GM23248 (cell line): ENCODE measurements around the gene PLPP6. TPM values are rescaled to one million over a fixed set of nuclear protein-coding genes. Genes with fewer than 3 reads are reported as not detected.
"Not testable (repeated sequence)": the region's sequence is repeated elsewhere in the genome, so short reads cannot be mapped to it uniquely, and the experiment has no call there.

ENCODE experiments used
- DNase-seq: peaks from one replicate; pipeline ENCODE4 v3.0.0-alpha.2; 2015
- H2AFZ ChIP-seq: fragments of 200-600 bp; sonication (generic); 2 replicates; pipeline ENCODE4 v1.6.1; 2016; ENCODE audit warnings: antibody characterized with exemption
- H3F3A ChIP-seq: fragments of 200-600 bp; sonication (generic); 2 replicates; pipeline ENCODE4 v1.6.1; 2016; ENCODE audit warnings: mild to moderate bottlenecking, antibody characterized with exemption, mixed run types; ENCODE audit not compliant: insufficient read depth
- H3K27ac ChIP-seq: fragments of 200-600 bp; sonication (generic); 2 replicates; pipeline ENCODE4 v1.5.1; 2016; ENCODE audit warnings: mild to moderate bottlenecking
- H3K27me3 ChIP-seq: fragments of 200-600 bp; sonication (generic); replicated peaks from 2 replicates; pipeline ENCODE4 v1.6.1; 2016; ENCODE audit warnings: mild to moderate bottlenecking; ENCODE audit not compliant: insufficient read depth
- H3K36me3 ChIP-seq: fragments of 200-600 bp; sonication (generic); 2 replicates; pipeline ENCODE4 v1.6.1; 2016; ENCODE audit warnings: low read depth, mild to moderate bottlenecking
- H3K4me1 ChIP-seq: fragments of 200-600 bp; sonication (generic); 2 replicates; pipeline ENCODE4 v1.6.1; 2016; ENCODE audit warnings: mild to moderate bottlenecking; ENCODE audit not compliant: insufficient read depth
- H3K4me2 ChIP-seq: fragments of 200-600 bp; sonication (generic); one replicate; pipeline ENCODE4 v1.6.1; 2016; ENCODE audit warnings: mild to moderate bottlenecking; ENCODE audit not compliant: unreplicated experiment
- H3K4me3 ChIP-seq: fragments of 200-600 bp; sonication (generic); 2 replicates; pipeline ENCODE4 v1.5.1; 2016; ENCODE audit warnings: mild to moderate bottlenecking
- H3K79me2 ChIP-seq: fragments of 200-600 bp; sonication (generic); 2 replicates; pipeline ENCODE4 v1.6.1; 2016; ENCODE audit warnings: mild to moderate bottlenecking; ENCODE audit not compliant: insufficient read depth
- H3K9ac ChIP-seq: fragments of 200-600 bp; sonication (generic); 2 replicates; pipeline ENCODE4 v1.6.1; 2016; ENCODE audit warnings: mild to moderate bottlenecking
- H3K9me2 ChIP-seq: fragments of 200-600 bp; sonication (generic); 2 replicates; pipeline ENCODE4 v1.6.1; 2016; ENCODE audit warnings: mixed run types, mild to moderate bottlenecking, moderate library complexity; ENCODE audit not compliant: insufficient read depth
- H3K9me3 ChIP-seq: fragments of 200-600 bp; sonication (generic); one replicate; pipeline ENCODE4 v1.6.1; 2017; ENCODE audit warnings: low read depth
- H4K20me1 ChIP-seq: fragments of 200-600 bp; sonication (generic); 2 replicates; pipeline ENCODE4 v1.6.0; 2016; ENCODE audit not compliant: insufficient read depth
- EZH2 ChIP-seq: fragments of 200-600 bp; sonication (generic); IDR thresholded peaks from 2 replicates; pipeline ENCODE4 v1.6.1; 2018; ENCODE audit warnings: antibody characterized with exemption, mild to moderate bottlenecking; ENCODE audit not compliant: insufficient read depth, poor library complexity, severe bottlenecking
- EZH2phosphoT487 ChIP-seq: fragments of 200-600 bp; sonication (generic); IDR thresholded peaks from 2 replicates; pipeline ENCODE4 v1.6.1; 2018; ENCODE audit warnings: antibody characterized with exemption, moderate library complexity, mild to moderate bottlenecking, low read depth; ENCODE audit not compliant: insufficient read depth
- WGBS, 2 experiments: methylation state at CpG; one replicate each; pipeline ENCODE4 v1.1.6; 2015 to 2017; ENCODE audit warnings: low lambda C conversion rate in 2 of 2, low coverage in 1 of 2; ENCODE audit errors: missing lambda C conversion rate in 2 of 2; 5-methylcytosine and 5-hydroxymethylcytosine counted together
- in situ Hi-C: fragments of 300-500 bp; cut with MboI; formaldehyde crosslinking; loops from 2 replicates; pipeline ENCODE4 v1.15.0; 2020
- polyA plus RNA-seq: library from polyadenylated mRNA; unstranded; fragments of >200 nt; fragmentation: Nextera tagmentation; extraction: Ambion mirVana; gene quantifications from 2 replicates; pipeline ENCODE4 v1.2.1, GENCODE V29; 2016
- total RNA-seq: library from RNA; depleted of rRNA; stranded (reverse); fragments of >200 nt; shearing (Covaris generic); gene quantifications from 2 replicates; pipeline ENCODE4 v1.2.3, GENCODE V29; 2014

PLPP6 gene
- total and polyA plus RNA-seq, 2 experiments from 2014 or later = 7.4 to 7.9 TPM

DNA sequence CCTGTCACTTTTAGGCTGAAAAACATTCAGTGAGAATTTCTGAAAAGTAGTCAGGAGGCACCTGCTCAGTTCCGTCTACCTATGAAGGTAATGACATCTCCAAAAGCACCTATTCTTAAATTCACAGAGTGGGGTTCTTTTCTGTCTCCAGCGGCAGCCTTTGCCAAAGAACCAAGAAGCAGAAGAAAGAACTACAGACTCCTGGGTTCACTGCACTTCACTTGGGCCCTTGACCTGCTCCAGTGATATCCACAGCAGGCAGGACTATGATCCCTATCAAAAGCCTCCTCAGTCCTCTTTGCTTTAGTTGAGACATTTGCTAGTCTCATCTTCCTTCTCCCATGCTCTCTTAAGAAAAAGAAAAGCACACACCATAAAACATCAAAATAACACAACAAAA, 19.7 kb upstream of the PLPP6 start:
- no peaks in the 10 kb centered on the region for H4K20me1 ChIP-seq
- H3K9me3 ChIP-seq = no peaks in the 10 kb centered on the region
- no peaks in the 10 kb centered on the region for H3K79me2 ChIP-seq
- WGBS, 2 experiments = 91 to 95% methylated on average over 2 of the region's 2 CpGs
- H3K4me1 ChIP-seq = no peaks in the 10 kb centered on the region
- no peaks in the 10 kb centered on the region for H3K27me3 ChIP-seq
- H3K4me2 ChIP-seq = no peak overlapping the region
- no peaks in the 10 kb centered on the region for H3K36me3 ChIP-seq
- no peaks in the 10 kb centered on the region for H3K9me2 ChIP-seq
- no peak overlapping the region for H2AFZ ChIP-seq
- in situ Hi-C loops = loop anchor here (5.0 to 25.0 kb wide), 2 partner anchors 265 to 1780 kb away; no protein-coding TSS in a partner anchor
- H3K9ac ChIP-seq = no peak overlapping the region
- DNase-seq = no peak
- no peak overlapping the region for H3K4me3 ChIP-seq
- H3K27ac ChIP-seq = no peak overlapping the region
- H3F3A ChIP-seq = no peaks in the 10 kb centered on the region
- TF ChIP-seq EZH2 (no peak), EZH2phosphoT487 (no peak)

DNA sequence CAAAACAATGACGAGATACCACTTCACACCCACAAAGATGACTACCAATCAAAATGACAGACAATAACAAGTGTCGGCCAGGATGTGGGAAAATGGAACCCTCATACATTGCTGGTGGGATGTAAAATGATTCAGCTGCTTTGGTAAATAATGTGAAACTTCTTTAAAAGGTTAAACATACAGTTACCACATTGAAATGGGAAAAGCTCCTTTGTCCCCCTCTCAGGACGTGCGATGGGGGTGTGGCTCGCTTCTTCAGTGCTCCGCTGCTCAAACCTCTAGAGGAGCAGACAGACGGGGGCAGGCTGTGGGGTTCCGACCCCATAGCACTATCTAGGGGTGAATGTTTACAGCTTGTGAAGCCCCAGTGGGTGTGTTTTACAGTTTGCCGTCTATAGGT, 8.0 kb upstream of the PLPP6 start:
- Histone ChIP-seq H3K4me2 (no peak overlapping the region), H3K9me3 (no peaks in the 10 kb centered on the region), H3K4me1 (no peaks in the 10 kb centered on the region), H3K9me2 (no peaks in the 10 kb centered on the region), H3K27ac (no peak overlapping the region), H3K4me3 (no peak overlapping the region), H3K36me3 (no peaks in the 10 kb centered on the region), H3F3A (no peaks in the 10 kb centered on the region), H3K79me2 (no peaks in the 10 kb centered on the region), H3K27me3 (no peaks in the 10 kb centered on the region), H3K9ac (no peak overlapping the region), H2AFZ (no peak overlapping the region), H4K20me1 (no peaks in the 10 kb centered on the region)
- TF ChIP-seq EZH2phosphoT487 = no peak
- no peak for TF ChIP-seq EZH2
- in situ Hi-C loops = no loop called here
- 93 to 94% methylated on average over 9 of the region's 9 CpGs for WGBS, 2 experiments
- DNase-seq = no peak

DNA sequence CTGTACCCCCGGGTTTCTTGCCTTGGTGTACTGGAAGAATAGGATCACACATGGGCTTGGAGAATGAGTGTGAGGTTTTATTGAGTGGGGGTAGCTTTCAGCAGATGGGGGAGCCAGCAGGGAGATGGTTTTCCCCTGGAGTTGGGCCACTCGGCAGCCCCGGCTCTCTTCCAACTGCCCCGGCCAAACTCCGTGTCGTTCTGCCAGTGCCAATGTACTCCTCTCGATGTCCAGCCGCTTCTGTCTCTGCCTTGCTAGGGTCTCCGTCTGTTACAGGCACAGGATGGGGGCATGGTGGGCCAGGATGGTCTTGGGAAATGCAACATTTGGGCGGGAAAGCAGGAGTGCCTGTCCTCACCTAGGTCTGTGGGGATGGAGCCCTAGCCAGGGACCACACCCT, 7.6 kb upstream of the PLPP6 start:
- H3K4me3 ChIP-seq = no peak overlapping the region
- no peaks in the 10 kb centered on the region for H3K36me3 ChIP-seq
- no peaks in the 10 kb centered on the region for H3K79me2 ChIP-seq
- in situ Hi-C loops = no loop called here
- 65 to 68% methylated on average over 10 of the region's 10 CpGs for WGBS, 2 experiments
- no peaks in the 10 kb centered on the region for H3F3A ChIP-seq
- H4K20me1 ChIP-seq = no peaks in the 10 kb centered on the region
- TF ChIP-seq EZH2 (no peak), EZH2phosphoT487 (no peak)
- H3K9me3 ChIP-seq = no peaks in the 10 kb centered on the region
- H3K9ac ChIP-seq = no peak overlapping the region
- no peak overlapping the region for H3K27ac ChIP-seq
- H3K9me2 ChIP-seq = no peaks in the 10 kb centered on the region
- no peaks in the 10 kb centered on the region for H3K4me1 ChIP-seq
- H3K4me2 ChIP-seq = no peak overlapping the region
- no peak overlapping the region for H2AFZ ChIP-seq
- H3K27me3 ChIP-seq = no peaks in the 10 kb centered on the region
- no peak for DNase-seq

DNA sequence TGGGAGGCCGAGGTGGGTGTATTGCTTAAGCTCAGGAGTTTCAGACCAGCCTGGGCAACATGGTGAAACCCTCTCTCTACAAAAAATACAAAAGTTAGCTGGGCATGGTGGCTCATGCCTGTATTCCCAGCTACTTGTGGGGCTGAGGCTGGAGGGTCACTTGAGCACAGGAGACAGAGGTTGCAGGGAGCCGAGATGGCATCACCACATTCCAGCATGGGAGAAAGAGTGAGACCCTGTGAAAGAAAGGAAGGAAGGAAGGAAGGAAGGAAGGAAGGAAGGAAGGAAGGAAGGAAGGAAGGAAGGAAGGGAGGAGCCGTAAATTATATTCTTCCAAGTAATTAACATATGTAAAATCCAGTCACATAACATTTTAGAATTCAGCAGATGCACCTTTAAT, 5.9 kb upstream of the PLPP6 start:
- H3K27ac ChIP-seq, H3K4me1 ChIP-seq, in situ Hi-C loops, H3F3A ChIP-seq, H3K27me3 ChIP-seq, H3K9me2 ChIP-seq, H3K4me2 ChIP-seq, H2AFZ ChIP-seq, H3K9ac ChIP-seq, DNase-seq, H4K20me1 ChIP-seq, H3K36me3 ChIP-seq, H3K4me3 ChIP-seq, H3K79me2 ChIP-seq, H3K9me3 ChIP-seq: not testable (repeated sequence)
- 86 to 95% methylated on average over 3 of the region's 3 CpGs for WGBS, 2 experiments

DNA sequence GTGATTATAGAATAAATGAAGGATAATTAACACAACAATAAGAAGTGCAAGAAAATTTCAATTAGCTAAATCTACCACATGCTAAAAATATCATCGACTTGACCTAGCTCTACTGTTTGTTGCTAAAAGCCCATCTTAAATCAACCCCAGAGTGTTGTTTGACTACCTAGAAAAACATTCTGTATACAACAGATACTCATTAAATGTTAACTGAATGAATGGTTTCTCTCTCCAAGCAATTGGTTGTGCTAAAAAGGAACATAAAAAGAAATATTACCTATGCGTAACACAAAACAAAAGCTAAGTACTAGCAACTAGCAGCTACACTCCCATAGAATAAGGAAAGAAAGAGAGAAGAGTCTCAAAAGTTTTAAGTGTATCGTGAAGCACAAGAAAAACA, 5.5 kb upstream of the PLPP6 start:
- Histone ChIP-seq H3K4me2 (no peak overlapping the region), H3K9me3 (no peaks in the 10 kb centered on the region), H3K4me3 (no peak overlapping the region), H3K27me3 (no peaks in the 10 kb centered on the region), H3K36me3 (no peaks in the 10 kb centered on the region), H3K4me1 (peaks cover 7% of the 10 kb centered on the region), H4K20me1 (no peaks in the 10 kb centered on the region), H3K9me2 (no peaks in the 10 kb centered on the region), H3K79me2 (no peaks in the 10 kb centered on the region), H3K27ac (no peak overlapping the region), H3F3A (peaks cover 7% of the 10 kb centered on the region), H3K9ac (no peak overlapping the region), H2AFZ (no peak overlapping the region)
- TF ChIP-seq EZH2 = no peak
- TF ChIP-seq EZH2phosphoT487 = no peak
- WGBS, 2 experiments = 80 to 91% methylated on average over 3 of the region's 3 CpGs
- in situ Hi-C loops = no loop called here
- DNase-seq = no peak
